ENCODE results near the gene DCXR. TPM values are rescaled to one million over a fixed set of nuclear protein-coding genes. Genes with fewer than 3 reads are reported as not detected.

DCXR gene
- total RNA-seq, 1 experiment from 2014 or later, result 306 TPM

DNA sequence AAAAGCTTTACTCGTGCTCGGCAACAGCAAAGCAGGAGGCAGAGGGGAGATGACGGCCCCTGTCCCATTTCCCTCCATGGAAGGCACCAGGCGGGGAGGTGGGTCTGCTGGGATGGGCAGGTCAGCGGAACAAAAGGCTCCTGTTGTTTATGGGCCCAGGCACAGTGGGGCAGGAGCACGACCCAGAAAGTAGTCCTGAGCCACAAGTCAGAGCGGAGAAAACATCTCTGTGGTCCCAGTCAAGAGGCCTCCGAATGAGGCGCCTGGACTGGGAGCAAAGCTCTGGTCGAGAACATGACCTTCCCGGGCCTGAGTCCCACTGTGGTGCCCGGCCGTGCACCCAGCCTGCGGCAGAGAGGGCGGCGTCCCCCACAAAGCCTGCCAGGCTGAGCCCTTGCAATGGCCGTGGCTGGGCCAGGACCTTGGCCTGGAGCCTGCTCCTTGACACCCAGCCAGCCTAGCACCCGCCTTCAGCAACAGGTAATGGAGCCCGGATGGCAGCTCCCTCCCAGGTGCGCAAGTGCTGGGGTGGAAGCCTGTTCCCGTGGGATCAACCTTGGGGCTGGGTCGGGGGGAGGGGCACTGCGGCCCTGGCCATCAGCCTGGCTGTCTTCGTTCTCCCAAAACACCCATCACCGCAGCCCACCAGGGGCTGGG, 10.5 kb upstream of the DCXR start (continued):
- TF ChIP-seq ZNF274 (IDR thresholded peaks at IDR 0.05; ENCODE audit: low read depth, low read length), result no peak
- TF ChIP-seq EGR1 (IDR thresholded peaks at IDR 0.05; ENCODE audit: low read depth), result no peak
- TF ChIP-seq FOSL1 (IDR thresholded peaks at IDR 0.05; ENCODE audit: low read depth), result no peak
- no peak for TF ChIP-seq EZH2 (IDR thresholded peaks at IDR 0.05)
- no peak for TF ChIP-seq POLR2AphosphoS5 (IDR thresholded peaks at IDR 0.05; ENCODE audit: low read depth, low read length)
- no peak for TF ChIP-seq CEBPB (IDR thresholded peaks at IDR 0.05; ENCODE audit: low read depth)
- TF ChIP-seq SRF (IDR thresholded peaks at IDR 0.05; ENCODE audit: low read depth), result no peak
- no peak for TF ChIP-seq EZH2phosphoT487 (IDR thresholded peaks at IDR 0.05; ENCODE audit: borderline replicate concordance)
- TF ChIP-seq CBX3 (IDR thresholded peaks at IDR 0.05; ENCODE audit: low read depth), result no peak
- TF ChIP-seq TCF7L2 (IDR thresholded peaks at IDR 0.05; ENCODE audit: borderline replicate concordance, extremely low read depth, insufficient read depth, insufficient read length), result no peak
- no peak for TF ChIP-seq ELF1 (IDR thresholded peaks at IDR 0.05; ENCODE audit: borderline replicate concordance, low read depth)
- TF ChIP-seq POLR2A (IDR thresholded peaks at IDR 0.05; ENCODE audit: borderline replicate concordance, extremely low read depth, insufficient read depth, insufficient read length), result no peak
- no peak for TF ChIP-seq SIN3A (IDR thresholded peaks at IDR 0.05; ENCODE audit: low read depth)
- no peak for TF ChIP-seq SP1 (IDR thresholded peaks at IDR 0.05; ENCODE audit: low read depth)
- TF ChIP-seq ZFX (IDR thresholded peaks at IDR 0.05), result no peak

DNA sequence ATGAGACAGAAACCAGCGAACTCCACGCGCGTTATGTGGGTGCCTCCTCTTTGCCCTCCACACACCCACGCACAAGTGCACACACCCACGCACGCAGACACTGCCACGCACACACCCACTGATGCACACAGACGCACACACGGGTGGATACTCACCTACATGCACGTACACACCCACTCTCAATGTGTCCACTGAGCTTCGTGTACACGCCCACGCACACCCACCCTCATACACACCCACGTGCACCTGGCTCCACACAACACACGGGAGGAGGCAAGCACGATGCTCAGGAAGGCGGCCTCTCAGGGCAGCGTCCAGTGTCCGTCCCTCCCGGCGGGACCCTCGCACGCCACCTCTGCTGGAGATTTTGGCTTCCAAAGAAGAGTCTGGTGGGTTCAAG, 9.9 kb upstream of the DCXR start:
- Histone ChIP-seq H4K20me1 (ENCODE audit: insufficient read depth) (no peaks in the 10 kb centered on the region), H3K9ac (ENCODE audit: low read length) (no peak overlapping the region), H3K79me2 (ENCODE audit: insufficient read depth, low read length) (peaks cover 19% of the 10 kb centered on the region), H2AFZ (ENCODE audit: low read depth, low read length, poor library complexity, severe bottlenecking) (no peak overlapping the region), H3K9me3 (ENCODE audit: control insufficient read depth in 1 of 2, insufficient read depth in 1 of 2, low read depth in 1 of 2, low read length in 2 of 2) (no peaks in the 10 kb centered on the region), H3K4me3 (replicated peaks in 1 of 2; ENCODE audit: low read depth in 1 of 2, low read length in 2 of 2) (no peak overlapping the region), H3K9me2 (ENCODE audit: insufficient read depth) (no peaks in the 10 kb centered on the region), H3K27me3 (ENCODE audit: insufficient read depth, low read length) (no peaks in the 10 kb centered on the region), H3K4me2 (ENCODE audit: low read length) (no peak overlapping the region), H3K4me1 (ENCODE audit: control insufficient read depth in 1 of 2, insufficient read depth in 2 of 2, low read length in 2 of 2) (peaks cover 6 to 10% of the 10 kb centered on the region in 2 experiments; a peak in 3 of 4 replicates), H3K36me3 (ENCODE audit: control insufficient read depth in 1 of 2, insufficient read depth in 2 of 2, low read length in 2 of 2) (peaks cover 7 to 19% of the 10 kb centered on the region in 2 experiments; a peak in 2 of 4 replicates), H3K27ac (ENCODE audit: low read depth, low read length) (no peak overlapping the region; the same call in 1 of the 2 replicates)
- RAD21 ChIA-PET (ENCODE audit: low non-redundant PET in 1 of 2, low total read pairs in 2 of 2, uncharacterized antibody in 2 of 2, unreplicated experiment in 2 of 2), result no interaction called here
- intact Hi-C loops (cut with micrococcal nuclease), result no loop called here
- DNase-seq (ENCODE audit: low read depth, low spot score) (no peak), ATAC-seq (no peak)
- POLR2A ChIA-PET, result no interaction called here
- CTCF ChIA-PET, result no interaction called here
- TF ChIP-seq SP1 (IDR thresholded peaks at IDR 0.05; ENCODE audit: low read depth), result no peak
- no peak for TF ChIP-seq POLR2A (IDR thresholded peaks at IDR 0.05; ENCODE audit: borderline replicate concordance, extremely low read depth, insufficient read depth, insufficient read length)
- TF ChIP-seq EZH2phosphoT487 (IDR thresholded peaks at IDR 0.05; ENCODE audit: borderline replicate concordance), result no peak
- TF ChIP-seq EZH2 (IDR thresholded peaks at IDR 0.05), result no peak
- TF ChIP-seq, protein P1, sequence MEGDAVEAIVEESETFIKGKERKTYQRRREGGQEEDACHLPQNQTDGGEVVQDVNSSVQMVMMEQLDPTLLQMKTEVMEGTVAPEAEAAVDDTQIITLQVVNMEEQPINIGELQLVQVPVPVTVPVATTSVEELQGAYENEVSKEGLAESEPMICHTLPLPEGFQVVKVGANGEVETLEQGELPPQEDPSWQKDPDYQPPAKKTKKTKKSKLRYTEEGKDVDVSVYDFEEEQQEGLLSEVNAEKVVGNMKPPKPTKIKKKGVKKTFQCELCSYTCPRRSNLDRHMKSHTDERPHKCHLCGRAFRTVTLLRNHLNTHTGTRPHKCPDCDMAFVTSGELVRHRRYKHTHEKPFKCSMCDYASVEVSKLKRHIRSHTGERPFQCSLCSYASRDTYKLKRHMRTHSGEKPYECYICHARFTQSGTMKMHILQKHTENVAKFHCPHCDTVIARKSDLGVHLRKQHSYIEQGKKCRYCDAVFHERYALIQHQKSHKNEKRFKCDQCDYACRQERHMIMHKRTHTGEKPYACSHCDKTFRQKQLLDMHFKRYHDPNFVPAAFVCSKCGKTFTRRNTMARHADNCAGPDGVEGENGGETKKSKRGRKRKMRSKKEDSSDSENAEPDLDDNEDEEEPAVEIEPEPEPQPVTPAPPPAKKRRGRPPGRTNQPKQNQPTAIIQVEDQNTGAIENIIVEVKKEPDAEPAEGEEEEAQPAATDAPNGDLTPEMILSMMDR (IDR thresholded peaks at IDR 0.05 in 2 of 3, conservative IDR thresholded peaks at IDR 0.05 in 1 of 3; ENCODE audit: borderline replicate concordance in 1 of 3, insufficient read depth in 1 of 3, low read depth in 2 of 3, low read length in 2 of 3), result no peak
- TF ChIP-seq, protein P2, sequence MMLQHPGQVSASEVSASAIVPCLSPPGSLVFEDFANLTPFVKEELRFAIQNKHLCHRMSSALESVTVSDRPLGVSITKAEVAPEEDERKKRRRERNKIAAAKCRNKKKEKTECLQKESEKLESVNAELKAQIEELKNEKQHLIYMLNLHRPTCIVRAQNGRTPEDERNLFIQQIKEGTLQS (IDR thresholded peaks at IDR 0.05), result no peak
- TF ChIP-seq ZFX (IDR thresholded peaks at IDR 0.05), result no peak
- no peak for TF ChIP-seq CEBPB (IDR thresholded peaks at IDR 0.05; ENCODE audit: low read depth)
- no TSS peak for BruUV-seq (replicated peaks)
